HepG2 (cell line): Measurements from ENCODE around the gene NCBP3. TPM values are rescaled to one million over a fixed set of nuclear protein-coding genes. Genes with fewer than 3 reads are reported as not detected.

Experiments
- ARHGAP35 ChIP-seq: sonication (generic); formaldehyde crosslinking; IDR thresholded peaks from 2 replicates; pipeline ENCODE4 v1.9.0; 2022; ENCODE audit warnings: mild to moderate bottlenecking, inconsistent platforms, moderate library complexity, missing genetic modification reagents, borderline replicate concordance
- CAMTA2 ChIP-seq: sonication (generic); formaldehyde crosslinking; IDR thresholded peaks from 2 replicates; pipeline ENCODE4 v1.4.0; 2020; ENCODE audit warnings: mild to moderate bottlenecking, missing genetic modification reagents, borderline replicate concordance
- KDM2A ChIP-seq: sonication (generic); formaldehyde crosslinking; IDR thresholded peaks from 2 replicates; pipeline ENCODE4 v1.4.0; 2020; ENCODE audit warnings: low read depth, missing genetic modification reagents, borderline replicate concordance
- NR2F1 ChIP-seq, 2 experiments: fragments of 450-650 bp in 1 of 2; formaldehyde crosslinking in 1 of 2; IDR thresholded peaks; 2 replicates each; pipeline versions ENCODE4 v1.5.0 to v1.6.1; 2016 to 2020; ENCODE audit warnings: mild to moderate bottlenecking in 1 of 2, missing compliant biosample characterization in 1 of 2, missing genetic modification reagents in 1 of 2, moderate library complexity in 1 of 2
- NR2F6 ChIP-seq, 2 experiments: IDR thresholded peaks; 2 replicates each; pipeline ENCODE4 v1.6.1; 2016; ENCODE audit warnings: antibody characterized with exemption in 1 of 2, mild to moderate bottlenecking in 1 of 2
- PAWR ChIP-seq: sonication (generic); formaldehyde crosslinking; IDR thresholded peaks from 2 replicates; pipeline ENCODE4 v1.4.0; 2020; ENCODE audit warnings: missing genetic modification reagents, mild to moderate bottlenecking, borderline replicate concordance
- TRIM24 ChIP-seq: sonication (generic); formaldehyde crosslinking; IDR thresholded peaks from 2 replicates; pipeline ENCODE4 v1.8.0; 2022; ENCODE audit warnings: mild to moderate bottlenecking, missing genetic modification reagents
- ZBTB10 ChIP-seq: sonication (generic); formaldehyde crosslinking; IDR thresholded peaks from 2 replicates; pipeline ENCODE4 v1.4.0; 2020; ENCODE audit warnings: missing genetic modification reagents, borderline replicate concordance
- ZMYM2 ChIP-seq: sonication (generic); formaldehyde crosslinking; IDR thresholded peaks from 2 replicates; pipeline ENCODE4 v1.8.0; 2022; ENCODE audit warnings: mild to moderate bottlenecking, missing genetic modification reagents
- ZMYM4 ChIP-seq: sonication (generic); formaldehyde crosslinking; IDR thresholded peaks from 2 replicates; pipeline ENCODE4 v1.8.1; 2023; ENCODE audit warnings: mild to moderate bottlenecking, missing genetic modification reagents
- ZNF10 ChIP-seq: sonication (generic); formaldehyde crosslinking; IDR thresholded peaks from 2 replicates; pipeline ENCODE4 v1.4.0; 2020; ENCODE audit warnings: mild to moderate bottlenecking, low read depth, missing genetic modification reagents, borderline replicate concordance
- ZNF720 ChIP-seq: sonication (generic); formaldehyde crosslinking; IDR thresholded peaks from 2 replicates; pipeline ENCODE4 v1.4.0; 2020; ENCODE audit warnings: missing genetic modification reagents
- ZNF781 ChIP-seq: sonication (generic); formaldehyde crosslinking; IDR thresholded peaks from 2 replicates; pipeline ENCODE4 v1.5.1; 2020; ENCODE audit warnings: borderline replicate concordance, mild to moderate bottlenecking, missing genetic modification reagents; ENCODE audit errors: not compliant biosample characterization
- ZNF784 ChIP-seq: sonication (generic); formaldehyde crosslinking; IDR thresholded peaks from 2 replicates; pipeline ENCODE4 v1.5.1; 2020; ENCODE audit warnings: missing genetic modification reagents, mild to moderate bottlenecking, borderline replicate concordance
- polyA plus RNA-seq, 8 experiments: library from polyadenylated mRNA; depleted of rRNA in 3 of 8; stranded (reverse) in 7 of 8; unstranded in 1 of 8; fragments of >200 nt; fragmentation: Illumina TruSeq in 4 of 8; extraction: Trizol in 4 of 8; gene quantifications; 2 replicates each; pipeline versions ENCODE4 v1.2.1 to v1.2.3, GENCODE V29; 2011 to 2016; ENCODE audit warnings: low read depth in 4 of 8, missing spikeins in 1 of 8, mixed read lengths in 1 of 8; ENCODE audit not compliant: insufficient read depth in 1 of 8
- total RNA-seq, 5 experiments: library from RNA; depleted of rRNA; stranded (reverse); fragments of >200 nt; fragmentation: Illumina TruSeq; extraction: Trizol; gene quantifications; 2 replicates each; pipeline ENCODE4 v1.2.3, GENCODE V29; 2016; ENCODE audit warnings: low read depth in 1 of 5
- TF ChIP-seq, protein P1 (sequence below): sonication (generic); formaldehyde crosslinking; IDR thresholded peaks from 2 replicates; pipeline ENCODE4 v1.5.1; 2020; ENCODE audit warnings: missing genetic modification reagents, mild to moderate bottlenecking, borderline replicate concordance
- TF ChIP-seq, protein P2 (sequence below): sonication (generic); formaldehyde crosslinking; IDR thresholded peaks from 2 replicates; pipeline ENCODE4 v1.9.0; 2022; ENCODE audit warnings: missing genetic modification reagents, mild to moderate bottlenecking, borderline replicate concordance
- TF ChIP-seq, protein P3 (sequence below): sonication (generic); formaldehyde crosslinking; IDR thresholded peaks from 2 replicates; pipeline ENCODE4 v1.4.0; 2020; ENCODE audit warnings: missing genetic modification reagents, borderline replicate concordance

The NCBP3 gene
- total and polyA plus RNA-seq, 2 of the 13 experiments (the other 11 are each of a cell fraction or from before 2014, with no cell fraction given), result 19.5 to 24.8 TPM

DNA sequence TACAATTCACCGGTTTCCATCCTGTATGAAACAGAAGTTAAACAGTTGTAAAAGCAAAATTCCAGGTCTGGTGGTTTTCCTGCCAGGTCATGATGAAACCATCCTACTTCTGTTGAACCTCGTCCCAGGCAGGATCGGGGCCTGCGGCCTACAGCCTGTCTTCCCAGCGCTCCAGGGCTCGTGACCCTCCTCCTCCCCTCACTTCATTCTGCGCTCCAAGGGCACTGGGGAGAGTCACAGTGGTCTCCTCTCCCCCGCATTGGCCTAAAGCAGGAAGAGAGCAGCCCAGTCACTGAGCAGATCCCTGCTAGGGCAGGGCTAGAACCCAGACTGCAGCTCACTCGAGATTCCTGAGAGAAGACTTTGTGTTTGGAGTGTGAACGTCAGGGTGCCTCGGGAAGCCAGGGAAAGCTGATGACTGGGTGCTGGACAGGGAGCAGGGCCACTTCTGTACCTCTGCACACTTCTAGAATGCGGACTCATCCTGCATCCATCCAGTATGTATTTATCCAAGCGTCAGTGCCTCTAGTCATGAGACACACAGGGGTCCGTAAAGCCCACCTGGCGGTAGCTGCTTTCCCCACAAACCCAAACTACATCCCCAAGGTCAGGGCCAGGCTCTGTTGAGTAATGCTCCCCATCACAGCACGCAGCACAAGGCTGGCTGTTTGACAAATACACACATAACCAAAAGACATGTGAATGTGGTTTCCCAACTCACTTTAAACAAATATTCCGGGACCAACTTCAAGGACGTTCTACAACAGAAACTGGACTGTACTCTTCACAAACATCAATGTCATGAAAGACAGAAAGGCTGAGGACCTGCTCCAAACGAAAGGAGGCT lies 43.4 kb downstream of the NCBP3 start (continued):
- TF ChIP-seq, protein P1, sequence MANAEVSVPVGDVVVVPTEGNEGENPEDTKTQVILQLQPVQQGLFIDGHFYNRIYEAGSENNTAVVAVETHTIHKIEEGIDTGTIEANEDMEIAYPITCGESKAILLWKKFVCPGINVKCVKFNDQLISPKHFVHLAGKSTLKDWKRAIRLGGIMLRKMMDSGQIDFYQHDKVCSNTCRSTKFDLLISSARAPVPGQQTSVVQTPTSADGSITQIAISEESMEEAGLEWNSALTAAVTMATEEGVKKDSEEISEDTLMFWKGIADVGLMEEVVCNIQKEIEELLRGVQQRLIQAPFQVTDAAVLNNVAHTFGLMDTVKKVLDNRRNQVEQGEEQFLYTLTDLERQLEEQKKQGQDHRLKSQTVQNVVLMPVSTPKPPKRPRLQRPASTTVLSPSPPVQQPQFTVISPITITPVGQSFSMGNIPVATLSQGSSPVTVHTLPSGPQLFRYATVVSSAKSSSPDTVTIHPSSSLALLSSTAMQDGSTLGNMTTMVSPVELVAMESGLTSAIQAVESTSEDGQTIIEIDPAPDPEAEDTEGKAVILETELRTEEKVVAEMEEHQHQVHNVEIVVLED (CRISPR knock-in tag), result peak; percentile 30; the same call in 1 of the 2 replicates
- peak; percentile 89 for TF ChIP-seq TRIM24
- peak; percentile 89 for TF ChIP-seq ZMYM2
- no peak for TF ChIP-seq ZBTB10 (CRISPR knock-in tag)
- 0 out of 2 replicates have a peak, but pooled peaks have one; percentile 64 for TF ChIP-seq ARHGAP35 (CRISPR knock-in tag)
- TF ChIP-seq NR2F1 (CRISPR knock-in tag; IDR thresholded peaks at IDR 0.05), result peak; percentile 64 to 75; a peak in 3 of 4 replicates
- TF ChIP-seq ZNF10 (CRISPR knock-in tag), result no peak
- TF ChIP-seq KDM2A (CRISPR knock-in tag), result peak; percentile 87
- no peak for TF ChIP-seq ZNF784 (CRISPR knock-in tag)
- TF ChIP-seq ZMYM4 (CRISPR knock-in tag), result peak; percentile 82
- TF ChIP-seq CAMTA2 (CRISPR knock-in tag), result no peak
- TF ChIP-seq ZNF781, result no peak
- TF ChIP-seq, protein P2, sequence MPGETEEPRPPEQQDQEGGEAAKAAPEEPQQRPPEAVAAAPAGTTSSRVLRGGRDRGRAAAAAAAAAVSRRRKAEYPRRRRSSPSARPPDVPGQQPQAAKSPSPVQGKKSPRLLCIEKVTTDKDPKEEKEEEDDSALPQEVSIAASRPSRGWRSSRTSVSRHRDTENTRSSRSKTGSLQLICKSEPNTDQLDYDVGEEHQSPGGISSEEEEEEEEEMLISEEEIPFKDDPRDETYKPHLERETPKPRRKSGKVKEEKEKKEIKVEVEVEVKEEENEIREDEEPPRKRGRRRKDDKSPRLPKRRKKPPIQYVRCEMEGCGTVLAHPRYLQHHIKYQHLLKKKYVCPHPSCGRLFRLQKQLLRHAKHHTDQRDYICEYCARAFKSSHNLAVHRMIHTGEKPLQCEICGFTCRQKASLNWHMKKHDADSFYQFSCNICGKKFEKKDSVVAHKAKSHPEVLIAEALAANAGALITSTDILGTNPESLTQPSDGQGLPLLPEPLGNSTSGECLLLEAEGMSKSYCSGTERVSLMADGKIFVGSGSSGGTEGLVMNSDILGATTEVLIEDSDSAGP (CRISPR knock-in tag), result peak; percentile 89
- TF ChIP-seq ZNF720 (CRISPR knock-in tag), result no peak
- peak; percentile 92 for TF ChIP-seq NR2F6 (IDR thresholded peaks at IDR 0.05)
- TF ChIP-seq NR2F6 (CRISPR knock-in tag; IDR thresholded peaks at IDR 0.05), result peak; percentile 96
- TF ChIP-seq, protein P3, sequence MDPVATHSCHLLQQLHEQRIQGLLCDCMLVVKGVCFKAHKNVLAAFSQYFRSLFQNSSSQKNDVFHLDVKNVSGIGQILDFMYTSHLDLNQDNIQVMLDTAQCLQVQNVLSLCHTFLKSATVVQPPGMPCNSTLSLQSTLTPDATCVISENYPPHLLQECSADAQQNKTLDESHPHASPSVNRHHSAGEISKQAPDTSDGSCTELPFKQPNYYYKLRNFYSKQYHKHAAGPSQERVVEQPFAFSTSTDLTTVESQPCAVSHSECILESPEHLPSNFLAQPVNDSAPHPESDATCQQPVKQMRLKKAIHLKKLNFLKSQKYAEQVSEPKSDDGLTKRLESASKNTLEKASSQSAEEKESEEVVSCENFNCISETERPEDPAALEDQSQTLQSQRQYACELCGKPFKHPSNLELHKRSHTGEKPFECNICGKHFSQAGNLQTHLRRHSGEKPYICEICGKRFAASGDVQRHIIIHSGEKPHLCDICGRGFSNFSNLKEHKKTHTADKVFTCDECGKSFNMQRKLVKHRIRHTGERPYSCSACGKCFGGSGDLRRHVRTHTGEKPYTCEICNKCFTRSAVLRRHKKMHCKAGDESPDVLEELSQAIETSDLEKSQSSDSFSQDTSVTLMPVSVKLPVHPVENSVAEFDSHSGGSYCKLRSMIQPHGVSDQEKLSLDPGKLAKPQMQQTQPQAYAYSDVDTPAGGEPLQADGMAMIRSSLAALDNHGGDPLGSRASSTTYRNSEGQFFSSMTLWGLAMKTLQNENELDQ, result no peak
- no peak for TF ChIP-seq PAWR (CRISPR knock-in tag)
